ENCODE data around the gene ARFGAP1.
A peak's percentile ranks its signal among the peaks of the same experiment; 100 is the strongest.
"Not testable (repeated sequence)": the region's sequence is repeated elsewhere in the genome, so short reads cannot be mapped to it uniquely, and the experiment has no call there.

Gene ARFGAP1

DNA sequence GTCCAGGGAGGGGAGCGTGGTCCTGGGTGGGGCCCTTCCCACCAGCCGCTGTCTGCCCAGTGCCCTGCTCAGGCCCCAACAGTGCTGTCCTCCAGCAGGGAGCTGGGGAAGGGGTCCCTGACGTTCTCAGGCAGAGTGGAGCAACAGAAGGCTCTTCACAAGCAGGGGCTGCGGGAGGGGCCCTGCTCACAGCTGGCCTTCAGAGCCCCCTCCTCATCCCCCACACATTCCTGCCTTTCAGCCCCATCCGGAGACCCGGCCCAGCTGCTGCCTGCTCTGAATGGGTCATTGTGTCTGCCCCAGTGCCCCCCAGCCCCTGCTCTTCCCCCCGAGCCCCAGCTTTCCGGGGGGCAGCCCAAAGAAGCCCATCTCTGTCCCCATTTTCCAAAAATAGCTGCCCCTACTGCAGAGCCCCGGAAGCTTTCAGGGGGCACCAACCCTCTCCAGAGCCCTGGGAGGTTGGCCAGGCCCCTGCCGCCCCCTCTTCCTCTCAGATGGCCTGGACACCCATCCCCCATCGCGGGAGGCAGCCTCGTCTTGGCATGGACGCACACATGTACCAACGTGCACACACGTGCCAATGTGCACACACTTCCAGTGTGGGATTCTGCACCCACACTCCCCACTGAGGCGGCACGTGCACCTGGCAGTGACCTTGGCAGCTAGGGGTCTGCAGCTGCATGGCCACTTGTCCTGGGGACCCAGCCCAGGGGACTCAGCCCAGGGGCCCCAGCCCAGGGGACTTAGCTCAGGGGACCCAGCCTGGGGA is 24.1 kb downstream of the ARFGAP1 start:
- peak in 23 of 42 donors; percentile 20 to 62 (median 38) for DNase-seq
- intact Hi-C loops (cut with DNase I) = no loop called here

DNA sequence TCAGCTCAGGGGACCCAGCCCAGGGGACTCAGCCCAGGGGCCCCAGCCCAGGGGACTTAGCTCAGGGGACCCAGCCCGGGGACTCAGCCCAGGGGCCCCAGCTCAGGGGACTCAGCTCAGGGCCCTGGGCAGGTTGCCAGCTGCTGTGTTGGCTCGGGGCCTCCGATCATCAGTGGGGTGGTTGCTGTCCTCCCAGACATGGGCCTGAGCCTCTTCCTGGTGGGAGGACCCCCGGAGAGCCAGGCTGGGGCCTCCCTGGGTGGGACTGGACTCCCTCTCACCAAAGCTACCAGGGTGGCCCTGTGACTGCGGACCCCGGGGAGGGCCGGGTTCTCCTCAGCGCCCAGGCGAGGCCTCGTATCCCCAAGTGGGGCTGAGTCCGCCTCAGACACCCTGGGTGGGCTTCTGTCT is 24.8 kb downstream of the ARFGAP1 start:
- no peak for DNase-seq
- intact Hi-C loops (cut with DNase I) = no loop called here

GRCh38 chr20:63297796-63298572 is 25.4 kb downstream of the ARFGAP1 start:
- intact Hi-C loops (cut with DNase I) = no loop called here
- DNase-seq = no peak

GRCh38 chr20:63298731-63299312 is 26.2 kb downstream of the ARFGAP1 start:
- intact Hi-C loops (cut with DNase I) = no loop called here
- DNase-seq = no peak

- intact Hi-C loops (cut with DNase I) = no loop called here
- DNase-seq = no peak
Measured at GRCh38 chr20:63301671-63302070, 29.1 kb downstream of the ARFGAP1 start.

DNA sequence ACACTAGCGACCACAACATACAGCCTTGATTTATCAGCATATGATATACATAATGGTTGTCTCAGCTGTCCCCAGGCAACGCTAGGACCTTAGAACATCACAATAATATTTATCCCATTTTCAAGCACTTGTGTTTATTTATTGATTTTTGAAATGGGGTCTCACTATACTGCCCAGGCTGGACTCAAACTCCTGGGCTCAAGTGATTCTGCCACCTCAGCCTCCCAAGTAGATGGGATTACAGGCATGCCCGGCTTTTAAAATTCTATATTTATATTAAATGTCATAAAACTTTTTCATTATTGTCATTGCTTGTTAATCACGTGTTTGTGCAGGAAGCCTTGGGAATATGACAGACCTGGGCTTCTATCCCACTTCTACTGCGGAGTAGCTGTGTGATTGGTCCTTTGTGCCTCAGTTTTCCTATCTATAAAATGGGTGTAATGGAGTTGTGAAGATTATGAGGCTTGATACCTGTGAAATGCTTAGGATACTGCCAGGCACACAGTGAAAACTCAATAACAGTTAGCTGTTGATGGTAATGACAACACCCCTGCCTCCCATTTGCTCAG is 30.6 kb downstream of the ARFGAP1 start:
- no peak for DNase-seq
- intact Hi-C loops (cut with DNase I) = no loop called here

DNA sequence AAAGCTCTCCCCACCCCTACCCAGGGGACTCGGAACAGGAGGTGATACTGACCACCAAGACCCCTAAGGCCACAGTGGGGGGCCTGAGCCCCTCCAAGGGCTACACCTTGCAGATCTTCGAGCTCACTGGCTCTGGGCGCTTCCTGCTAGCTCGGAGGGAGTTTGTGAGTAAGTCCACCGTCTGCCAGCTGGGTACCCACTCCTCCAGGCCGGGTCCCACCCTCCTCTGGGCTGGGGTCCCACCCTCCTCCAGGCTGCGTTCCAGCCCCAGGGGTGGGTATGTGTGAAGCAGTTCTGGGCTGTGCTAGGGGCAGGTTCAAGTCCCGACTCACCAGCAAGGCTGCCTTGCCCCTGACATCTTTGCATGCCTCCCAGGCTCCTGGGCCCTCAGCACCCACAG is 32.8 kb downstream of the ARFGAP1 start:
- intact Hi-C loops (cut with DNase I) = loop anchor here (5.0 kb wide), 1 partner anchor 77 kb away; no protein-coding TSS in a partner anchor
- DNase-seq = no peak

DNA sequence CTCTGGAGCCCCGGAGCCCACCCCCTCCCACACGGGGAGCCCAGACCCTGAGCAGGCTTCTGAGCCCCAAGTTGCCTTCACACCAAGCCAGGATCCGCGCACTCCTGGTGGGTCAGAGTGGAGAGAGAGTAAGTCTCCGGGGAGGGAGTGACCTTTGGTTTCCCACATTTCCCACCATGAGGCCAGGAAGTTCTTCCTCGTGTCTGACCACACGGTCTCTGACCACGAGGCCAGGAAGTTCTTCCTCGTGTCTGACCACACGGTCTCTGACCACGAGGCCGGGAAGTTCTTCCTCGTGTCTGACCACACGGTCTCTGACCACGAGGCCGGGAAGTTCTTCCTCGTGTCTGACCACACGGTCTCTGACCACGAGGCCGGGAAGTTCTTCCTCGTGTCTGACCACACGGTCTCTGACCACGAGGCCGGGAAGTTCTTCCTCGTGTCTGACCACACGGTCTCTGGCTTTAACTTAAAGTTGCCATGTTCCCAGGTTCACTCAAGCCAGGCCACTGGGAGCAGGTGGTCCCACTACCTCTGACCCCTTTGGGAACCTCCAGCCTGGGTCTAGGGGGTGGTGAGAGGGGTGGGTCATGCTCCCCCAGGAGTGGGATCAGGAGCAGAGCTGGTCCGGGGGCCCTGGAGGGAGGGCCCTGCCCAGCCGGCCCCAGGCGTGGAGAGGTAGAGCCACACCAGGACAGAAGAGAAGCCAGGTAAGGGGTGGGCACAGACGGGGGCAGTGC is 33.5 kb downstream of the ARFGAP1 start:
- DNase-seq = not testable (repeated sequence)
- intact Hi-C loops (cut with DNase I) = loop anchor here (5.0 kb wide), 1 partner anchor 76 kb away; no protein-coding TSS in a partner anchor

- intact Hi-C loops (cut with DNase I) = loop anchor here (5.0 kb wide), 1 partner anchor 75 kb away; no protein-coding TSS in a partner anchor
- DNase-seq = no peak
Measured at GRCh38 chr20:63306673-63307537, 34.3 kb downstream of the ARFGAP1 start.

GRCh38 chr20:63307538-63308217 is 35.1 kb downstream of the ARFGAP1 start:
- DNase-seq = no peak
- intact Hi-C loops (cut with DNase I) = loop anchor here (5.0 kb wide), 1 partner anchor 75 kb away; no protein-coding TSS in a partner anchor

DNA sequence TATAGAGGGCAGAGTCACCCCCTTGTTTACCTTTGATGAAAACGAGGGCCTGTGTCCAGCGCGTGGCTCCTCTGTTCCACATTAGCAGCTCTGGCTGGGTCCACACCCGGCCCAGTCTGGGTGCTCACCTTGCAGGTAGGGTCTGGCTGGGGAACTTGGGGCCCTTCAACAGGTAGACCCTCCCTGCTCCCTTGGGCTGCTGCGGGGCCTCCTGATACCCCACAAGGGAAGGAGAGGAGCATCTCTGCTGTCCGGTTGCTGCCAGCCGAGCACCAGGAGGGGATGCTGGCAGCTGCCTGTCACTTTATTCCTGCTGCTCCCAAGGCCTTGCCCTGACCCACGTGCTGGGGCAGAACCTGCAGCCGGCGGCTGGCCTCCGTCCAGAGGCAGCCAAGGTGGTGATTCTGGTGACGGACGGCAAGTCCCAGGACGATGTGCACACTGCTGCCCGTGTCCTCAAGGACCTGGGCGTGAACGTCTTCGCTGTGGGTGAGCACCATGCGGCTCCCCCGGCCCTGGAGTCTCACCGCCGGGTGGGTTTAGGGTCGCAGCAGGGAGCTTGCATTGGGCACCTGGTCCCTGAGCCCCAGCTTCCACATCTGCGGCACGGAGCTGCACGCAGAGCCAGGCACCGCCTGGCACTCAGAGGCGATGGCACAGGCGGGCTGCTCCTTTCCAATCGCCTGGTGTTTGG is 35.8 kb downstream of the ARFGAP1 start:
- intact Hi-C loops (cut with DNase I) = loop anchor here (5.0 kb wide), 1 partner anchor 74 kb away; no protein-coding TSS in a partner anchor

GRCh38 chr20:63309261-63310071 is 36.9 kb downstream of the ARFGAP1 start:
- peak in 37 of 42 donors; percentile 21 to 78 (median 44) for DNase-seq
- intact Hi-C loops (cut with DNase I) = loop anchor here (5.0 kb wide), 1 partner anchor 73 kb away; no protein-coding TSS in a partner anchor

More for the DNA sequence above, 35.8 kb downstream of the ARFGAP1 start:
- DNase-seq = no peak

GRCh38 chr20:63310265-63310991 is 37.8 kb downstream of the ARFGAP1 start:
- intact Hi-C loops (cut with DNase I) = no loop called here
- DNase-seq = no peak

GRCh38 chr20:63311186-63311832 is 38.7 kb downstream of the ARFGAP1 start:
- no peak for DNase-seq
- intact Hi-C loops (cut with DNase I) = no loop called here
